Stimulated activated CD8-positive, alpha-beta memory T cell treated with anti-CD3 and anti-CD28 coated beads, Interleukin-2, amount 100 ng/mL, for 1 hour (primary cell): Measurements from ENCODE around the gene C12orf43.

Experiments used
- DNase-seq, 2 donors: peaks; one replicate each; pipeline ENCODE4 v3.0.0-alpha.2; 2020; ENCODE audit warnings: low read depth in 2 of 2

The C12orf43 gene

GRCh38 chr12:120999191-121000120, 16.8 kb downstream of the C12orf43 start:
- DNase-seq, result no peak

- no peak for DNase-seq
Observed at GRCh38 chr12:120998435-120998834, 17.9 kb downstream of the C12orf43 start.

GRCh38 chr12:120997448-120997847, 18.8 kb downstream of the C12orf43 start:
- no peak for DNase-seq

GRCh38 chr12:120996133-120996746, 20.0 kb downstream of the C12orf43 start:
- no peak for DNase-seq

- no peak for DNase-seq
Observed at GRCh38 chr12:120994589-120995337, 21.5 kb downstream of the C12orf43 start.

- no peak for DNase-seq
Observed at GRCh38 chr12:120994059-120994458, 22.2 kb downstream of the C12orf43 start.

- DNase-seq, result no peak
Observed at GRCh38 chr12:120993496-120993895, 22.8 kb downstream of the C12orf43 start.

GRCh38 chr12:120992989-120993388, 23.3 kb downstream of the C12orf43 start:
- DNase-seq, result no peak

- DNase-seq, result no peak
Observed at GRCh38 chr12:120991965-120992364, 24.3 kb downstream of the C12orf43 start.

GRCh38 chr12:120990487-120991055, 25.7 kb downstream of the C12orf43 start:
- no peak for DNase-seq

GRCh38 chr12:120989687-120990086, 26.6 kb downstream of the C12orf43 start:
- DNase-seq, result no peak

- no peak for DNase-seq
Observed at GRCh38 chr12:120988658-120989057, 27.6 kb downstream of the C12orf43 start.

GRCh38 chr12:120988234-120988633, 28.1 kb downstream of the C12orf43 start:
- DNase-seq, result no peak

GRCh38 chr12:120984351-120984898, 31.9 kb downstream of the C12orf43 start:
- DNase-seq, result no peak

GRCh38 chr12:120983759-120984158, 32.5 kb downstream of the C12orf43 start:
- no peak for DNase-seq

- no peak for DNase-seq
Observed at GRCh38 chr12:120982659-120983058, 33.6 kb downstream of the C12orf43 start.

- no peak for DNase-seq
Observed at GRCh38 chr12:120981407-120981941, 34.8 kb downstream of the C12orf43 start.

- DNase-seq, result no peak
Observed at GRCh38 chr12:120980800-120981368, 35.4 kb downstream of the C12orf43 start.

- no peak for DNase-seq
Observed at GRCh38 chr12:120979862-120980696, 36.2 kb downstream of the C12orf43 start.

GRCh38 chr12:120979220-120979861, 36.9 kb downstream of the C12orf43 start:
- DNase-seq, result no peak
